ENCODE results near the gene TENM3. TPM values are rescaled to one million over a fixed set of nuclear protein-coding genes. Genes with fewer than 3 reads are reported as not detected.
A peak's percentile ranks its signal among the peaks of the same experiment; 100 is the strongest.
"Not testable (repeated sequence)": the region's sequence is repeated elsewhere in the genome, so short reads cannot be mapped to it uniquely, and the experiment has no call there.

Gene TENM3
- total RNA-seq, 1 donor from 2014 or later, result 38.1 TPM

GRCh38 chr4:182806259-182807252, 563.4 kb downstream of the TENM3 start:
- DNase-seq (ENCODE audit: low spot score), result no peak

GRCh38 chr4:182807346-182807745, 564.1 kb downstream of the TENM3 start:
- no peak for DNase-seq (ENCODE audit: low spot score)

- no peak for DNase-seq (ENCODE audit: low spot score)
These were observed 564.8 kb downstream of the TENM3 start for GRCh38 chr4:182807767-182808548.

GRCh38 chr4:182808673-182809416, 565.6 kb downstream of the TENM3 start:
- no peak for DNase-seq (ENCODE audit: low spot score)

GRCh38 chr4:182809417-182810102, 566.4 kb downstream of the TENM3 start:
- DNase-seq (ENCODE audit: low spot score), result no peak

- no peak for DNase-seq (ENCODE audit: low spot score)
These were observed 567.0 kb downstream of the TENM3 start for GRCh38 chr4:182810103-182810615.

- DNase-seq (ENCODE audit: low spot score), result no peak
These were observed 569.7 kb downstream of the TENM3 start for GRCh38 chr4:182812916-182813315.

GRCh38 chr4:182814065-182814464, 570.9 kb downstream of the TENM3 start:
- not testable (repeated sequence) for DNase-seq (ENCODE audit: low spot score)

GRCh38 chr4:182818926-182819730, 575.9 kb downstream of the TENM3 start:
- DNase-seq (ENCODE audit: low spot score), result no peak

- no peak for DNase-seq (ENCODE audit: low spot score)
These were observed 576.5 kb downstream of the TENM3 start for GRCh38 chr4:182819751-182820150.

- DNase-seq (ENCODE audit: low spot score), result peak; percentile 72
These were observed 579.4 kb downstream of the TENM3 start for GRCh38 chr4:182822554-182822953.

GRCh38 chr4:182823576-182823975, 580.4 kb downstream of the TENM3 start:
- no peak for DNase-seq (ENCODE audit: low spot score)

- peak; percentile 82 for DNase-seq (ENCODE audit: low spot score)
These were observed 581.8 kb downstream of the TENM3 start for GRCh38 chr4:182825003-182825402.

- peak; percentile 73 for DNase-seq (ENCODE audit: low spot score)
These were observed 582.6 kb downstream of the TENM3 start for GRCh38 chr4:182825786-182826185.

- DNase-seq (ENCODE audit: low spot score), result peak; percentile 72
These were observed 583.2 kb downstream of the TENM3 start for GRCh38 chr4:182826391-182826790.

- DNase-seq (ENCODE audit: low spot score), result peak; percentile 83
These were observed 584.0 kb downstream of the TENM3 start for GRCh38 chr4:182827166-182827565.

- DNase-seq (ENCODE audit: low spot score), result no peak
These were observed 584.8 kb downstream of the TENM3 start for GRCh38 chr4:182827954-182828353.

- DNase-seq (ENCODE audit: low spot score), result no peak
These were observed 585.3 kb downstream of the TENM3 start for GRCh38 chr4:182828360-182829025.

GRCh38 chr4:182829196-182829595, 586.0 kb downstream of the TENM3 start:
- DNase-seq (ENCODE audit: low spot score), result no peak

Data from mesenteric fat pad (tissue), 1 donor.